ENCODE results near the gene CFAP100. TPM values are rescaled to one million over a fixed set of nuclear protein-coding genes. Genes with fewer than 3 reads are reported as not detected.

CFAP100 gene
- polyA plus RNA-seq, 3 donors: not detected

DNA sequence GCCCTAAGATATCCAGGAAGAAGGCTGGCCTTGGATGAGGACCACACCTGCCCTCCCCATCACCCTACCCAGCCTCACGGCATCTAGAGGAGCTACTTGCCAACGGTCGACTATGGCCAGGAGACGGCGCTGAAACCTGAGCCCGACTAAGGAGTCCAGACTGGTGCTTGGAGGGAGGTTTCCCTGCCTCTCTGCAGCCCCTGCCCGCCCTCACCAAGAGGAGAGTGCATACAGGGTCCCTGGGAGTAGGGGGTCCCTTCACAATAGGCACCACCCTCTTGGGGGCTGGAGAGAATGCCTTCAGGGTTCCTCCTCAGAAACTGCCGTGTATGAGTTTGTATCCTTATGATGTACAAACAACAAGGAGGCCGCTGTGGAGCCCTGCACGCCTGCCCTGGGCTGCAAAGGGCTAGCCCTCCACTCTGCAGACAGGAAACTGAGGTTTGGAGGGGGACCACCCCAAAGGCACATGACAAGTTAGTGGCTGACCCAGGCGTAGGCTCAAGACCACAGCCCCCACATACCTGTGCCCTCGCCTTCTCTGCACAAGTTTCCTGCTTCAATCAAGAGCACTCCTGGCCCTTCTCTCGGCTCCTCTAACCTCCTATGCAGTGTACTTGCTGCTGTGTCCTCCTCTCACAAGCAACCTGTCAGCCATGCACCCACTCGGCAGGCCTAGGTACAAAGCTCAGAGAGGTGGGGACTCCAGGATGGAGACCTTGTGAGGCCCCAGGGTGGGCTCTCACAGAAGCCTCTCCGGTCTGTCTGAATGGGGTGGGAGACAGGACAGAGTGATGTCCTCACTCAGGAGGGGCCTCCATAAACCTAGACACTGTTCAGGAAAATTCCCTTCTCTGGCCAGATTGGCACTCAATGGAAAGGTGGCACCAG, 44.9 kb upstream of the CFAP100 start:
- intact Hi-C loops (cut with micrococcal nuclease): loop anchor here (10.0 kb wide), 2 partner anchors 115 to 125 kb away; partner anchors contain the start of gene ZXDC (in 1 of the 2)
- H3K27ac Mint-ChIP-seq: no peak overlapping the region
- Histone ChIP-seq H3K27ac (ENCODE audit: low read depth in 1 of 2, low read length in 2 of 2) (no peak overlapping the region), H3K9me3 (replicated peaks in 1 of 2; ENCODE audit: control insufficient read depth in 1 of 2, insufficient read depth in 1 of 2, low read length in 2 of 2) (no peaks in the 10 kb centered on the region), H3K79me2 (ENCODE audit: insufficient read depth, low read length) (no peaks in the 10 kb centered on the region), H2AFZ (ENCODE audit: insufficient read depth, low read depth, low read length, poor library complexity, severe bottlenecking) (no peak overlapping the region), H3K4me2 (replicated peaks; ENCODE audit: extremely low read depth, low read length, poor library complexity, severe bottlenecking) (no peak overlapping the region), H3K36me3 (replicated peaks in 1 of 2; ENCODE audit: control insufficient read depth in 1 of 2, insufficient read depth in 2 of 2, low read length in 2 of 2) (no peaks in the 10 kb centered on the region), H3K4me1 (ENCODE audit: control insufficient read depth in 1 of 2, insufficient read depth in 2 of 2, low read length in 2 of 2) (no peaks in the 10 kb centered on the region), H4K20me1 (ENCODE audit: insufficient read depth, low read length) (no peaks in the 10 kb centered on the region), H3K4me3 (replicated peaks in 1 of 3; ENCODE audit: low read depth in 2 of 3, low read length in 3 of 3) (no peak overlapping the region), H3K27me3 (ENCODE audit: control insufficient read depth in 2 of 2, insufficient read depth in 2 of 2, low read length in 2 of 2) (peaks cover 0 to 11% of the 10 kb centered on the region in 2 donors), H3K9ac (ENCODE audit: insufficient read depth, low read length, poor library complexity, severe bottlenecking) (no peak overlapping the region)
- no peak overlapping the region for H3K4me3 Mint-ChIP-seq
- H3K9me3 Mint-ChIP-seq: peaks cover 0 to 1% (median 0%) of the 10 kb centered on the region in 7 donors
- H3K27me3 Mint-ChIP-seq (ENCODE audit: low read depth in 3 of 3): peaks cover 10 to 23% (median 15%) of the 10 kb centered on the region in 3 donors
- TF ChIP-seq CTCF (IDR thresholded peaks at IDR 0.05): no peak
- H3K4me1 Mint-ChIP-seq: no peaks in the 10 kb centered on the region
- no peaks in the 10 kb centered on the region for H3K36me3 Mint-ChIP-seq
- DNase-seq: no peak
- WGBS (ENCODE audit: insufficient coverage): 51% methylated on average over 5 of the region's 15 CpGs

DNA sequence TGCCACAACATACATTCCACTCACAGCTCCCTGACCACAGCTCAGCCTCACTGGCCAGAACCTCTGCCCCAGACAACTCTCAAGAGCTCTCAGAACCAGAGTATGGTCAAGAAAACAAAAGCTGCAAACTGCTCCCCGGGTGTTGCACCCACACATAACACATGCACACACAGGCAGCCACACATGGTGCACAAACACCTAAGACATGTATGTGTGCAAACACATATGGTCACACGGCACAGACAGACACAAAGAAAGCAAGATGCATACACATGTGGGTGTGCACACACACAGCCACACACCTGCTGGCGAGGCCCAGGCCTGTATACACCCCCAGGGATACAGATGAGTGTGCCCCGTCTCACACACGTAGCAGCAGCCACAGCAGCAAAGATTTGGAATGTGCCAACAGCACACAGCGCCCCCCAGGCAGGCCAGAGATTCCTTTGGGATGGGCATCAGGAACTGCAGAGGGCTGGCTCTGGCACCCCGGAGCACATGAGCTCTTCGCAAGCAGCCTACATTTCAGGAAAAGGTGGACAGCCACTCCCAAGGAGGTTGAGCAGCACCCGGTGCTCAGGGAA, 44.1 kb upstream of the CFAP100 start:
- no peak for TF ChIP-seq CTCF (IDR thresholded peaks at IDR 0.05)
- H3K36me3 Mint-ChIP-seq: peaks cover 0 to 4% of the 10 kb centered on the region in 2 donors

More for the DNA sequence above, 44.1 kb upstream of the CFAP100 start:
- WGBS (ENCODE audit: insufficient coverage): 90% methylated on average over 9 of the region's 9 CpGs
- Histone ChIP-seq H3K27ac (ENCODE audit: low read depth in 1 of 2, low read length in 2 of 2) (no peak overlapping the region), H3K36me3 (replicated peaks in 1 of 2; ENCODE audit: control insufficient read depth in 1 of 2, insufficient read depth in 2 of 2, low read length in 2 of 2) (no peaks in the 10 kb centered on the region), H2AFZ (ENCODE audit: insufficient read depth, low read depth, low read length, poor library complexity, severe bottlenecking) (no peak overlapping the region), H3K4me2 (replicated peaks; ENCODE audit: extremely low read depth, low read length, poor library complexity, severe bottlenecking) (no peak overlapping the region), H3K9ac (ENCODE audit: insufficient read depth, low read length, poor library complexity, severe bottlenecking) (no peak overlapping the region), H3K79me2 (ENCODE audit: insufficient read depth, low read length) (no peaks in the 10 kb centered on the region), H3K27me3 (ENCODE audit: control insufficient read depth in 2 of 2, insufficient read depth in 2 of 2, low read length in 2 of 2) (peaks cover 6 to 18% of the 10 kb centered on the region in 2 donors), H3K4me1 (ENCODE audit: control insufficient read depth in 1 of 2, insufficient read depth in 2 of 2, low read length in 2 of 2) (no peaks in the 10 kb centered on the region), H3K4me3 (replicated peaks in 1 of 3; ENCODE audit: low read depth in 2 of 3, low read length in 3 of 3) (no peak overlapping the region), H4K20me1 (ENCODE audit: insufficient read depth, low read length) (no peaks in the 10 kb centered on the region), H3K9me3 (replicated peaks in 1 of 2; ENCODE audit: control insufficient read depth in 1 of 2, insufficient read depth in 1 of 2, low read length in 2 of 2) (peaks cover 0 to 4% of the 10 kb centered on the region in 2 donors)
- peaks cover 2% of the 10 kb centered on the region for H3K4me1 Mint-ChIP-seq
- peaks cover 0 to 3% (median 0%) of the 10 kb centered on the region in 7 donors for H3K9me3 Mint-ChIP-seq
- intact Hi-C loops (cut with micrococcal nuclease): loop anchor here (10.0 kb wide), 2 partner anchors 114 to 124 kb away; partner anchors contain the start of gene ZXDC (in 1 of the 2)
- H3K4me3 Mint-ChIP-seq: no peak overlapping the region
- no peak for DNase-seq
- no peak overlapping the region for H3K27ac Mint-ChIP-seq
- peaks cover 17 to 30% (median 20%) of the 10 kb centered on the region in 3 donors for H3K27me3 Mint-ChIP-seq (ENCODE audit: low read depth in 3 of 3)

Data from CD14-positive monocyte (primary cell).